Measurements from ENCODE around the gene TBX2.
"Not testable (repeated sequence)": the region's sequence is repeated elsewhere in the genome, so short reads cannot be mapped to it uniquely, and the experiment has no call there.

The TBX2 gene

GRCh38 chr17:61423967-61424649, 24.5 kb downstream of the TBX2 start:
- no peak for DNase-seq (ENCODE audit: low read depth)
- no peak overlapping the region for H3K4me3 ChIP-seq (ENCODE audit: low read length)
- TF ChIP-seq, protein P1, sequence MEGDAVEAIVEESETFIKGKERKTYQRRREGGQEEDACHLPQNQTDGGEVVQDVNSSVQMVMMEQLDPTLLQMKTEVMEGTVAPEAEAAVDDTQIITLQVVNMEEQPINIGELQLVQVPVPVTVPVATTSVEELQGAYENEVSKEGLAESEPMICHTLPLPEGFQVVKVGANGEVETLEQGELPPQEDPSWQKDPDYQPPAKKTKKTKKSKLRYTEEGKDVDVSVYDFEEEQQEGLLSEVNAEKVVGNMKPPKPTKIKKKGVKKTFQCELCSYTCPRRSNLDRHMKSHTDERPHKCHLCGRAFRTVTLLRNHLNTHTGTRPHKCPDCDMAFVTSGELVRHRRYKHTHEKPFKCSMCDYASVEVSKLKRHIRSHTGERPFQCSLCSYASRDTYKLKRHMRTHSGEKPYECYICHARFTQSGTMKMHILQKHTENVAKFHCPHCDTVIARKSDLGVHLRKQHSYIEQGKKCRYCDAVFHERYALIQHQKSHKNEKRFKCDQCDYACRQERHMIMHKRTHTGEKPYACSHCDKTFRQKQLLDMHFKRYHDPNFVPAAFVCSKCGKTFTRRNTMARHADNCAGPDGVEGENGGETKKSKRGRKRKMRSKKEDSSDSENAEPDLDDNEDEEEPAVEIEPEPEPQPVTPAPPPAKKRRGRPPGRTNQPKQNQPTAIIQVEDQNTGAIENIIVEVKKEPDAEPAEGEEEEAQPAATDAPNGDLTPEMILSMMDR (conservative IDR thresholded peaks at IDR 0.05; ENCODE audit: low read depth, low read length) = no peak

DNA sequence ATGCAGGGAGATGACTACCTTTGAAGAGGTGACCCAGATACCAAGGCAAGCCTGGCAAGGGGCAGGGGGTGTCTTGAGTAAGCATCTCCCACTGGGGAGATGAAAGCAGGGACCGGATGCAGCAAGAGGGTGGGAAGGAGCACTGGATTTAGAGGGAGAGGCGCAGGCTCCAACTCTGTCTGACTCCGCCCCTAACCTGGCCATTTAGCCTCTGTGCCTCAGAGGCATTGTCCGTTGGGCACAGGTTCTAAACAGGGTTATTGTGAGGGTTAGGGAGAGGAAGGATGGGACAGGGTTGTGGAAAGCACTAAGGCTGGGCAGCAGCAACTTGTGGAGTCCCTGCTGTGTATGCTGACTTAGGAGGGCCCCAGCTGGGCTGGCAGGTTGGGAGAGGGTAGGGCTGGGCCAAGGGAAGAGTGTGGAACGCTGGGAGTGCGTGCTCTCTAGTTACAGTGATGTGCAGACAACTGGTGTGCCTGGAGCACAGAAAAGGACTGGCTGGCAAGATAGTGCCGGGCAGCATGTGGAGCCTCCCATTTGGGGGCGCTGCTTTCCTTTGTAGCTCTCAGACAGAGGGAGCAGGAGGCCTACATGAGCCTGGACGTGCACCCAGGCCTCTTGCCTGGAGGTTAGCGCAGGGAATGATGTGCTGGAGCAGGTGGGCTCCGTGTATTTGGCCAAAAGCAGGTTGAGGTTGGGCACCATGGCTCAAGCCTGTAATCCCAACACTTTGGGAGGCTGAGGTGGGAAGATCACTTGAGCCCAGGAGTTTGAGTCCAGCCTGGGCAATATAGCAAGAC, 26.2 kb downstream of the TBX2 start:
- DNase-seq (ENCODE audit: low read depth) = no peak
- H3K4me3 ChIP-seq (ENCODE audit: low read length) = no peak overlapping the region
- TF ChIP-seq, protein P1 (conservative IDR thresholded peaks at IDR 0.05; ENCODE audit: low read depth, low read length) = peak; percentile 10

- TF ChIP-seq, protein P1 (conservative IDR thresholded peaks at IDR 0.05; ENCODE audit: low read depth, low read length) = no peak
Measured at GRCh38 chr17:61426482-61427304, 27.1 kb downstream of the TBX2 start.

DNA sequence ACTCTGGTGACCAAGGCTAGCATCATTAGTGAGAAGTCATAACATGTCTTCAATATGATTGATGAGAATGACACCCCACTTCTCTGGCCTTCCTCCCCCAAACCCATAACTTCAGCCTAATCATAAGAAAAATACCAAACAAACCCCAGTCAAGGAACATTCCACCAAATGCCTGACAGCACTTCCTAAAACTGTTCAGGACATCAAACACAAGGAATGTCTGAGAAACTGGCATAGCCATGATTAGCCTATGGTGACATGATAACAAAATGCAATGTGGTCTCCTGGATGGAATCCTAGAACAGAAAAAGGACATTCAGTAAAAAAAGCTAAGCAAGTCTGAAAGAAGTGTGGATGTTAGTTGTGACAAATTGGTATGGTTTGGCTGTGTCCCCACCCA, 27.9 kb downstream of the TBX2 start:
- H3K4me3 ChIP-seq (ENCODE audit: low read length) = no peak overlapping the region
- TF ChIP-seq, protein P1 (conservative IDR thresholded peaks at IDR 0.05; ENCODE audit: low read depth, low read length) = no peak
- no peak for DNase-seq (ENCODE audit: low read depth)

More at GRCh38 chr17:61426482-61427304, 27.1 kb downstream of the TBX2 start:
- no peak overlapping the region for H3K4me3 ChIP-seq (ENCODE audit: low read length)
- DNase-seq (ENCODE audit: low read depth) = no peak

- no peak overlapping the region for H3K4me3 ChIP-seq (ENCODE audit: low read length)
- TF ChIP-seq, protein P1 (conservative IDR thresholded peaks at IDR 0.05; ENCODE audit: low read depth, low read length) = no peak
- DNase-seq (ENCODE audit: low read depth) = no peak
Measured at GRCh38 chr17:61429274-61429673, 29.6 kb downstream of the TBX2 start.

DNA sequence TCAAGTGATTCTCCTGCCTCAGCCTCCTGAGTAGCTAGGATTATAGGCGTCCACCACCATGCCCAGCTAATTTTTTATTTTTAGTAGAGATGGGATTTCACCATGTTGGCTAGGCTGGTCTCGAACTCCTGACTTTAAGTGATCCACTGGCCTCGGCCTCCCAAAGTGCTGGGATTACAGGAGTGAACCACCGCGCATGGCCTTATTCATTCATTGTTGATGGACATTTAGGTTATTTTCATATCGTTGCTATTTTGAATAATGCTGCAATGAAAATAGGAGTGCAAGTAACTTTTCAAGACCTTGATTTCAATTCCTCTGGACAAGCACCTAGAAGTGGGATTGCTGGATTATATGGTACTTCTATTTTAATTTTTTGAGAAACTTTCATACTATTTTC, 30.2 kb downstream of the TBX2 start:
- H3K4me3 ChIP-seq (ENCODE audit: low read length); DNase-seq (ENCODE audit: low read depth): not testable (repeated sequence)

- TF ChIP-seq, protein P1 (conservative IDR thresholded peaks at IDR 0.05; ENCODE audit: low read depth, low read length) = no peak
- no peak overlapping the region for H3K4me3 ChIP-seq (ENCODE audit: low read length)
- no peak for DNase-seq (ENCODE audit: low read depth)
Measured at GRCh38 chr17:61431594-61432311, 32.1 kb downstream of the TBX2 start.
